K562 (cell line): ENCODE data around the gene GJD2. TPM values are rescaled to one million over a fixed set of nuclear protein-coding genes. Genes with fewer than 3 reads are reported as not detected.

ENCODE experiments used
- CREM ChIP-seq: IDR thresholded peaks from 2 replicates; pipeline ENCODE4 v1.6.1; 2014; ENCODE audit warnings: antibody characterized with exemption, low read depth
- NFRKB ChIP-seq: fragments of 450-650 bp; IDR thresholded peaks from 2 replicates; pipeline ENCODE4 v1.6.1; 2016; ENCODE audit warnings: low read depth
- TCF7L2 ChIP-seq: fragments of 150-350 bp; IDR thresholded peaks from 2 replicates; pipeline ENCODE4 v1.6.1; 2016; ENCODE audit warnings: low read depth, mild to moderate bottlenecking, low read length, moderate library complexity
- ZNF316 ChIP-seq: fragments of 450-650 bp; IDR thresholded peaks from 2 replicates; pipeline ENCODE4 v1.6.1; 2016
- ZNF583 ChIP-seq: fragments of 250-450 bp; sonication (Bioruptor Pico); IDR thresholded peaks from 2 replicates; pipeline ENCODE4 v1.4.0; 2020
- polyA plus RNA-seq, 8 experiments: library from polyadenylated mRNA; depleted of rRNA in 4 of 8; stranded (reverse) in 5 of 8; unstranded in 3 of 8; fragments of >200 nt; fragmentation: Nextera tagmentation in 2 of 8; fragmentation: Illumina TruSeq in 1 of 8; extraction: Ambion mirVana in 2 of 8; extraction: Trizol in 1 of 8; gene quantifications; 2 replicates each; pipeline versions ENCODE4 v1.2.1 to v1.2.3, GENCODE V29; 2011 to 2014; ENCODE audit warnings: inconsistent platforms in 1 of 8, missing spikeins in 1 of 8
- total RNA-seq, 7 experiments: library from RNA; depleted of rRNA in 6 of 7; stranded (reverse); fragments of >200 nt in 6 of 7; fragmentation: Illumina TruSeq in 2 of 7; extraction: Trizol in 2 of 7; gene quantifications; 2 replicates each; pipeline versions ENCODE4 v1.2.1 to v1.2.3, GENCODE V29; 2011 to 2021; ENCODE audit warnings: low replicate concordance in 1 of 7
- TF ChIP-seq, protein P1 (sequence below): sonication (generic); formaldehyde crosslinking; IDR thresholded peaks from 2 replicates; pipeline ENCODE4 v1.8.0; 2022; ENCODE audit warnings: missing genetic modification reagents, mild to moderate bottlenecking, moderate library complexity, borderline replicate concordance
- TF ChIP-seq, protein P2 (sequence below): sonication (generic); formaldehyde crosslinking; IDR thresholded peaks from 2 replicates; pipeline ENCODE4 v1.9.0; 2022; ENCODE audit warnings: mild to moderate bottlenecking, missing genetic modification reagents

The GJD2 gene
- total and polyA plus RNA-seq, 9 of the 15 experiments (the other 6 are each of a cell fraction or from before 2014, with no cell fraction given) = not detected

DNA sequence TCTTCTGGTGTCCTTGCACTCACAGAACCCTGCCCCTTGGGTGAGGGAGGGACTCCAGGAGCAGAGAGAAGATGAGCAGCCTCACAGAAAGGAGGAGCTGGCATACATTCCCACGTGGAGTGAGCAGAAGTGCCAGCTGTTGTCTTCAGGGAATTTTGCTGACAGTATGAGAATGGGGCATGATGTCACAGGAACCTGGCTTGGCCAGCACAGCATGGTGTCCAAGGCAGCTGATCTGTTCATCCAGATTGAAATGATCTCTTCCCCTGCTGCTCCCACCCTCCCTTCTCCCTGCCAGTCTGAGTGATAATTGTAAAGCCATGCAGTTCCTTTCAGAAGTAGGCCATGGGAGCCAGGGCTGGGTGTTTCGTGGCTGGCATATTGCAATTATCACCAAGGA is 53.3 kb downstream of the GJD2 start (continued):
- TF ChIP-seq TCF7L2 = no peak
- TF ChIP-seq CREM = no peak
- TF ChIP-seq ZNF583 (CRISPR knock-in tag) = no peak
- TF ChIP-seq, protein P1, sequence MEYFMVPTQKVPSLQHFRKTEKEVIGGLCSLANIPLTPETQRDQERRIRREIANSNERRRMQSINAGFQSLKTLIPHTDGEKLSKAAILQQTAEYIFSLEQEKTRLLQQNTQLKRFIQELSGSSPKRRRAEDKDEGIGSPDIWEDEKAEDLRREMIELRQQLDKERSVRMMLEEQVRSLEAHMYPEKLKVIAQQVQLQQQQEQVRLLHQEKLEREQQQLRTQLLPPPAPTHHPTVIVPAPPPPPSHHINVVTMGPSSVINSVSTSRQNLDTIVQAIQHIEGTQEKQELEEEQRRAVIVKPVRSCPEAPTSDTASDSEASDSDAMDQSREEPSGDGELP = peak; percentile 47; the same call in 1 of the 2 replicates
- TF ChIP-seq, protein P2, sequence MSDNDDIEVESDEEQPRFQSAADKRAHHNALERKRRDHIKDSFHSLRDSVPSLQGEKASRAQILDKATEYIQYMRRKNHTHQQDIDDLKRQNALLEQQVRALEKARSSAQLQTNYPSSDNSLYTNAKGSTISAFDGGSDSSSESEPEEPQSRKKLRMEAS = no peak
- no peak for TF ChIP-seq NFRKB
- peak; percentile 78 for TF ChIP-seq ZNF316

Other genes with a start within 250 kb of the GJD2 start
- gene GOLGA8B, start 171.3 kb downstream of the GJD2 start, total RNA-seq (2014; rRNA removed) = 42.7 and 54.1 TPM in 2 replicates
- 45.5 and 53.2 TPM in 2 replicates for gene GOLGA8B, start 171.3 kb downstream of the GJD2 start, total RNA-seq (2014; rRNA removed; fragmentation: Illumina TruSeq; extraction: Trizol)
- gene GOLGA8B, start 171.3 kb downstream of the GJD2 start, total RNA-seq (2015; rRNA removed; fragmentation: Illumina TruSeq; extraction: Trizol) = 33.8 TPM in 2 replicates
- 65.3 and 79.5 TPM in 2 replicates for gene GOLGA8B, start 171.3 kb downstream of the GJD2 start, total RNA-seq (2021)
- 120 and 133 TPM in 2 replicates for gene GOLGA8B, start 171.3 kb downstream of the GJD2 start, polyA plus RNA-seq (2011; rRNA removed)
- gene GOLGA8B, start 171.3 kb downstream of the GJD2 start, polyA plus RNA-seq (2014; fragmentation: Illumina TruSeq; extraction: Trizol) = 63.1 and 84.4 TPM in 2 replicates
- 10 to 100 TPM in 1 of 2 experiments, 1 to 10 TPM in 1; 7.9 to 10.2 TPM for gene GOLGA8B, start 171.3 kb downstream of the GJD2 start, polyA plus RNA-seq (2014; fragmentation: Nextera tagmentation; extraction: Ambion mirVana)
- 166 and 236 TPM in 2 replicates for gene GOLGA8B, start 171.3 kb downstream of the GJD2 start, polyA plus RNA-seq (2014; rRNA removed)
- gene ACTC1, start 40.6 kb upstream of the GJD2 start, total RNA-seq (2014; rRNA removed) = not detected in 2 replicates
- gene ACTC1, start 40.6 kb upstream of the GJD2 start, total RNA-seq (2014; rRNA removed; fragmentation: Illumina TruSeq; extraction: Trizol) = 0.18 TPM in 1 of 2 replicates, not detected in the other
- 0.33 TPM in 1 of 2 replicates, not detected in the other for gene ACTC1, start 40.6 kb upstream of the GJD2 start, total RNA-seq (2015; rRNA removed; fragmentation: Illumina TruSeq; extraction: Trizol)
- 0.09 TPM in 1 of 2 replicates, not detected in the other for gene ACTC1, start 40.6 kb upstream of the GJD2 start, total RNA-seq (2021)
- gene ACTC1, start 40.6 kb upstream of the GJD2 start, polyA plus RNA-seq (2011; rRNA removed) = 0.16 and 0.84 TPM in 2 replicates
- 0.10 TPM in 1 of 2 replicates, not detected in the other for gene ACTC1, start 40.6 kb upstream of the GJD2 start, polyA plus RNA-seq (2014; fragmentation: Illumina TruSeq; extraction: Trizol)
- gene ACTC1, start 40.6 kb upstream of the GJD2 start, polyA plus RNA-seq (2014; fragmentation: Nextera tagmentation; extraction: Ambion mirVana) = under 1 TPM in 1 of 2 experiments, not detected in 1; 0.15 TPM
- gene ACTC1, start 40.6 kb upstream of the GJD2 start, polyA plus RNA-seq (2014; rRNA removed) = 0.08 TPM in 1 of 2 replicates, not detected in the other
- gene AQR, start 214.7 kb upstream of the GJD2 start, total RNA-seq (2014; rRNA removed) = 22.0 and 31.8 TPM in 2 replicates
- 49.3 and 58.4 TPM in 2 replicates for gene AQR, start 214.7 kb upstream of the GJD2 start, total RNA-seq (2014; rRNA removed; fragmentation: Illumina TruSeq; extraction: Trizol)
- 48.6 and 53.4 TPM in 2 replicates for gene AQR, start 214.7 kb upstream of the GJD2 start, total RNA-seq (2015; rRNA removed; fragmentation: Illumina TruSeq; extraction: Trizol)
- gene AQR, start 214.7 kb upstream of the GJD2 start, total RNA-seq (2021) = 39.3 and 39.4 TPM in 2 replicates
- 55.3 and 62.9 TPM in 2 replicates for gene AQR, start 214.7 kb upstream of the GJD2 start, polyA plus RNA-seq (2011; rRNA removed)
- 43.6 and 59.4 TPM in 2 replicates for gene AQR, start 214.7 kb upstream of the GJD2 start, polyA plus RNA-seq (2014; fragmentation: Illumina TruSeq; extraction: Trizol)
- 10 to 100 TPM; 27.9 to 39.2 TPM for gene AQR, start 214.7 kb upstream of the GJD2 start, polyA plus RNA-seq (2014; fragmentation: Nextera tagmentation; extraction: Ambion mirVana)
- 25.0 and 28.5 TPM in 2 replicates for gene AQR, start 214.7 kb upstream of the GJD2 start, polyA plus RNA-seq (2014; rRNA removed)
- gene ZNF770, start 233.3 kb upstream of the GJD2 start, total RNA-seq (2014; rRNA removed) = 19.8 and 25.6 TPM in 2 replicates
- gene ZNF770, start 233.3 kb upstream of the GJD2 start, total RNA-seq (2014; rRNA removed; fragmentation: Illumina TruSeq; extraction: Trizol) = 48.4 and 52.8 TPM in 2 replicates
- 35.6 and 40.3 TPM in 2 replicates for gene ZNF770, start 233.3 kb upstream of the GJD2 start, total RNA-seq (2015; rRNA removed; fragmentation: Illumina TruSeq; extraction: Trizol)
- gene ZNF770, start 233.3 kb upstream of the GJD2 start, total RNA-seq (2021) = 45.5 and 52.1 TPM in 2 replicates
- gene ZNF770, start 233.3 kb upstream of the GJD2 start, polyA plus RNA-seq (2011; rRNA removed) = 48.1 and 50.8 TPM in 2 replicates
- 33.8 and 40.9 TPM in 2 replicates for gene ZNF770, start 233.3 kb upstream of the GJD2 start, polyA plus RNA-seq (2014; fragmentation: Illumina TruSeq; extraction: Trizol)
- gene ZNF770, start 233.3 kb upstream of the GJD2 start, polyA plus RNA-seq (2014; fragmentation: Nextera tagmentation; extraction: Ambion mirVana) = 1 to 10 TPM; 3.4 to 5.2 TPM
- 20.5 and 24.6 TPM in 2 replicates for gene ZNF770, start 233.3 kb upstream of the GJD2 start, polyA plus RNA-seq (2014; rRNA removed)